GM23338 (cell line): ENCODE measurements around the gene BTN3A1. TPM values are rescaled to one million over a fixed set of nuclear protein-coding genes. Genes with fewer than 3 reads are reported as not detected.

ENCODE experiments used
- ATAC-seq: fragments of 200-7000 bp; cut with Tn5 transposase; 3 replicates; pipeline ENCODE4 v1.9.1; 2020
- DNase-seq: peaks from one replicate; pipeline ENCODE4 v3.0.0-alpha.2; 2015; ENCODE audit warnings: low spot score
- H2AFZ ChIP-seq: fragments of 200-600 bp; sonication (generic); 2 replicates; pipeline ENCODE4 v1.8.0; 2016; ENCODE audit warnings: antibody characterized with exemption, mild to moderate bottlenecking, moderate library complexity
- H3F3A ChIP-seq: fragments of 200-600 bp; sonication (generic); replicated peaks from 2 replicates; pipeline ENCODE4 v1.8.0; 2017; ENCODE audit warnings: antibody characterized with exemption, mixed run types, low read depth
- H3K27ac ChIP-seq: fragments of 200-600 bp; sonication (generic); 2 replicates; pipeline ENCODE4 v1.6.1; 2016; ENCODE audit warnings: low read depth
- H3K27me3 ChIP-seq: fragments of 200-600 bp; sonication (generic); 2 replicates; pipeline ENCODE4 v1.8.0; 2016; ENCODE audit warnings: mild to moderate bottlenecking, mixed run types, moderate library complexity; ENCODE audit not compliant: insufficient read depth
- H3K36me3 ChIP-seq: fragments of 200-600 bp; sonication (generic); 2 replicates; pipeline ENCODE4 v1.8.0; 2016; ENCODE audit warnings: mild to moderate bottlenecking; ENCODE audit not compliant: insufficient read depth
- H3K4me1 ChIP-seq: fragments of 200-600 bp; sonication (generic); 2 replicates; pipeline ENCODE4 v1.8.0; 2016; ENCODE audit warnings: mild to moderate bottlenecking, moderate library complexity; ENCODE audit not compliant: insufficient read depth
- H3K4me2 ChIP-seq: fragments of 200-600 bp; sonication (generic); 2 replicates; pipeline ENCODE4 v1.7.1; 2017; ENCODE audit warnings: mixed run types
- H3K4me3 ChIP-seq: fragments of 200-600 bp; sonication (generic); 2 replicates; pipeline ENCODE4 v1.6.1; 2016; ENCODE audit warnings: mixed run types
- H3K79me2 ChIP-seq: fragments of 200-600 bp; sonication (generic); replicated peaks from 2 replicates; pipeline ENCODE4 v1.8.0; 2017; ENCODE audit warnings: mild to moderate bottlenecking; ENCODE audit not compliant: insufficient read depth
- H3K9me2 ChIP-seq: fragments of 200-600 bp; sonication (generic); 2 replicates; pipeline ENCODE4 v1.8.0; 2017; ENCODE audit not compliant: insufficient read depth
- H4K20me1 ChIP-seq: fragments of 200-600 bp; sonication (generic); replicated peaks from 2 replicates; pipeline ENCODE4 v1.8.0; 2017; ENCODE audit warnings: mild to moderate bottlenecking; ENCODE audit not compliant: insufficient read depth
- H3K27ac Mint-ChIP-seq: 2 replicates; pipeline ENCODE4 v1.8.0; 2020; ENCODE audit warnings: inconsistent platforms, mild to moderate bottlenecking, moderate library complexity, mixed read lengths
- H3K27me3 Mint-ChIP-seq: 3 replicates; pipeline ENCODE4 v1.8.0; 2022; ENCODE audit warnings: low read depth, mild to moderate bottlenecking, moderate library complexity, mixed read lengths, inconsistent platforms; ENCODE audit not compliant: insufficient read depth, poor library complexity
- H3K36me3 Mint-ChIP-seq: 3 replicates; pipeline ENCODE4 v1.8.0; 2021; ENCODE audit warnings: low read depth, mild to moderate bottlenecking, inconsistent platforms, moderate library complexity, mixed read lengths
- H3K4me1 Mint-ChIP-seq: 3 replicates; pipeline ENCODE4 v1.8.0; 2020; ENCODE audit warnings: mild to moderate bottlenecking, inconsistent platforms, mixed read lengths
- H3K4me3 Mint-ChIP-seq: 3 replicates; pipeline ENCODE4 v1.8.0; 2021; ENCODE audit warnings: moderate library complexity, mild to moderate bottlenecking, inconsistent platforms, mixed read lengths
- H3K9me3 Mint-ChIP-seq: 3 replicates; pipeline ENCODE4 v1.8.0; 2020; ENCODE audit warnings: moderate library complexity, mild to moderate bottlenecking, inconsistent platforms, mixed read lengths
- CREB1 ChIP-seq: fragments of 250-450 bp; sonication (Bioruptor Pico); IDR thresholded peaks from 2 replicates; pipeline ENCODE4 v1.5.0; 2020; ENCODE audit warnings: low read depth, mild to moderate bottlenecking, moderate library complexity
- EZH2 ChIP-seq: fragments of 200-600 bp; sonication (generic); IDR thresholded peaks from one replicate; pipeline ENCODE4 v1.8.0; 2017; ENCODE audit warnings: antibody characterized with exemption, mild to moderate bottlenecking, low read depth; ENCODE audit not compliant: unreplicated experiment
- EZH2phosphoT487 ChIP-seq: fragments of 200-600 bp; sonication (generic); IDR thresholded peaks from one replicate; pipeline ENCODE4 v1.8.1; 2018; ENCODE audit warnings: antibody characterized with exemption; ENCODE audit not compliant: unreplicated experiment
- NANOG ChIP-seq: IDR thresholded peaks from 2 replicates; pipeline ENCODE4 v1.6.1; 2016; ENCODE audit warnings: antibody characterized with exemption, borderline replicate concordance
- POLR2AphosphoS5 ChIP-seq: IDR thresholded peaks from 2 replicates; pipeline ENCODE4 v1.6.1; 2016; ENCODE audit warnings: antibody characterized with exemption, low read depth
- STAT1 ChIP-seq: IDR thresholded peaks from one replicate; pipeline ENCODE4 v1.6.1; 2016; ENCODE audit warnings: antibody characterized with exemption; ENCODE audit not compliant: unreplicated experiment
- polyA plus RNA-seq: library from polyadenylated mRNA; unstranded; fragments of >200 nt; fragmentation: Nextera tagmentation; extraction: Ambion mirVana; gene quantifications from 2 replicates; pipeline ENCODE4 v1.2.1, GENCODE V29; 2016
- total RNA-seq: library from RNA; depleted of rRNA; stranded (reverse); fragments of >200 nt; shearing (Covaris generic); gene quantifications from 2 replicates; pipeline ENCODE4 v1.2.3, GENCODE V29; 2014
- TF ChIP-seq, protein P1 (sequence below): fragments of 250-450 bp; sonication (Bioruptor Pico); IDR thresholded peaks from 2 replicates; pipeline ENCODE4 v1.5.0; 2020; ENCODE audit warnings: mild to moderate bottlenecking, moderate library complexity

The BTN3A1 gene
- total and polyA plus RNA-seq, 2 experiments from 2014 or later = 2.4 to 4.0 TPM

DNA sequence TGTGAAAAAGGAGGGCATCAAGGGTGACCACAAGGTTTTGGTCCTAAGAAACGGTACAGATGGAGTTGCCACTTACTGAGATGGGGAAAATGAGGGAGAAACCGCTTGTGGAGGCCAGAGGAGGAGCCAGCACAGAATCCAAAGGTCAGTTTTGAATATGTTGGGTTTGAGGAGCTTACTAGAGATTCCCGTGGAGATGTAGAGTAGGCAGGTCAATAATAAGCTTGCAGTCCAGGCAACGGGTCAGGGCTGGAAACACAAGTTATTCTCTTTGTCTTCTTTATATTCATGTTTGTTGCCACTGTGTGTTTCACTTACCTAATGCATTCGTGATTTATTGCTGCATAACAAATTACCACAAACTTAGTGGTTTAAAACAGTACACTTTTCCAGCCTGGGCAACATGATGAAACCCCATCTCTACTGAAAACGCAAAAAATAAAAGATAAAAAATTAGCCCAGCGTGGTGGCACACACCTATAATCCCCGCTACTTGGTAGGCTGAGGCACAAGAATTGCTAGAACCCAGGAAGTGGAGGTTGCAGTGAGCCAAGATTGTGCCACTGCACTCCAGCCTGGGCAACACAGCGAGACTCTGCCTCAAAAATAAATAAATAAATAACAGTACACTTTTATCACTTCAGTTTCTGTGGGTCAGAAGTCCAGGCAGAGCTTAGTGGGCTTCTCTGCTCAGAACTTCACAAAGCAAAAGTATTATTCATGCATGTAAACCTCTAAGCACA is 39.8 kb upstream of the BTN3A1 start:
- Mint-ChIP-seq H3K27me3 (peaks cover 8% of the 10 kb centered on the region), H3K27ac (no peak overlapping the region), H3K4me3 (no peak overlapping the region; the same call in 2 of the 3 replicates), H3K36me3 (no peaks in the 10 kb centered on the region), H3K9me3 (no peaks in the 10 kb centered on the region), H3K4me1 (no peaks in the 10 kb centered on the region)
- Histone ChIP-seq H3F3A (no peaks in the 10 kb centered on the region), H3K9me2 (no peaks in the 10 kb centered on the region), H3K4me1 (no peaks in the 10 kb centered on the region), H4K20me1 (no peaks in the 10 kb centered on the region), H3K27ac (no peak overlapping the region), H3K27me3 (no peaks in the 10 kb centered on the region), H3K36me3 (no peaks in the 10 kb centered on the region), H3K4me2 (no peak overlapping the region), H2AFZ (no peak overlapping the region), H3K79me2 (no peaks in the 10 kb centered on the region), H3K4me3 (no peak overlapping the region)
- TF ChIP-seq EZH2phosphoT487 (no peak), POLR2AphosphoS5 (no peak), NANOG (no peak), STAT1 (no peak), CREB1 (CRISPR knock-in tag) (no peak), EZH2 (no peak)
- TF ChIP-seq, protein P1, sequence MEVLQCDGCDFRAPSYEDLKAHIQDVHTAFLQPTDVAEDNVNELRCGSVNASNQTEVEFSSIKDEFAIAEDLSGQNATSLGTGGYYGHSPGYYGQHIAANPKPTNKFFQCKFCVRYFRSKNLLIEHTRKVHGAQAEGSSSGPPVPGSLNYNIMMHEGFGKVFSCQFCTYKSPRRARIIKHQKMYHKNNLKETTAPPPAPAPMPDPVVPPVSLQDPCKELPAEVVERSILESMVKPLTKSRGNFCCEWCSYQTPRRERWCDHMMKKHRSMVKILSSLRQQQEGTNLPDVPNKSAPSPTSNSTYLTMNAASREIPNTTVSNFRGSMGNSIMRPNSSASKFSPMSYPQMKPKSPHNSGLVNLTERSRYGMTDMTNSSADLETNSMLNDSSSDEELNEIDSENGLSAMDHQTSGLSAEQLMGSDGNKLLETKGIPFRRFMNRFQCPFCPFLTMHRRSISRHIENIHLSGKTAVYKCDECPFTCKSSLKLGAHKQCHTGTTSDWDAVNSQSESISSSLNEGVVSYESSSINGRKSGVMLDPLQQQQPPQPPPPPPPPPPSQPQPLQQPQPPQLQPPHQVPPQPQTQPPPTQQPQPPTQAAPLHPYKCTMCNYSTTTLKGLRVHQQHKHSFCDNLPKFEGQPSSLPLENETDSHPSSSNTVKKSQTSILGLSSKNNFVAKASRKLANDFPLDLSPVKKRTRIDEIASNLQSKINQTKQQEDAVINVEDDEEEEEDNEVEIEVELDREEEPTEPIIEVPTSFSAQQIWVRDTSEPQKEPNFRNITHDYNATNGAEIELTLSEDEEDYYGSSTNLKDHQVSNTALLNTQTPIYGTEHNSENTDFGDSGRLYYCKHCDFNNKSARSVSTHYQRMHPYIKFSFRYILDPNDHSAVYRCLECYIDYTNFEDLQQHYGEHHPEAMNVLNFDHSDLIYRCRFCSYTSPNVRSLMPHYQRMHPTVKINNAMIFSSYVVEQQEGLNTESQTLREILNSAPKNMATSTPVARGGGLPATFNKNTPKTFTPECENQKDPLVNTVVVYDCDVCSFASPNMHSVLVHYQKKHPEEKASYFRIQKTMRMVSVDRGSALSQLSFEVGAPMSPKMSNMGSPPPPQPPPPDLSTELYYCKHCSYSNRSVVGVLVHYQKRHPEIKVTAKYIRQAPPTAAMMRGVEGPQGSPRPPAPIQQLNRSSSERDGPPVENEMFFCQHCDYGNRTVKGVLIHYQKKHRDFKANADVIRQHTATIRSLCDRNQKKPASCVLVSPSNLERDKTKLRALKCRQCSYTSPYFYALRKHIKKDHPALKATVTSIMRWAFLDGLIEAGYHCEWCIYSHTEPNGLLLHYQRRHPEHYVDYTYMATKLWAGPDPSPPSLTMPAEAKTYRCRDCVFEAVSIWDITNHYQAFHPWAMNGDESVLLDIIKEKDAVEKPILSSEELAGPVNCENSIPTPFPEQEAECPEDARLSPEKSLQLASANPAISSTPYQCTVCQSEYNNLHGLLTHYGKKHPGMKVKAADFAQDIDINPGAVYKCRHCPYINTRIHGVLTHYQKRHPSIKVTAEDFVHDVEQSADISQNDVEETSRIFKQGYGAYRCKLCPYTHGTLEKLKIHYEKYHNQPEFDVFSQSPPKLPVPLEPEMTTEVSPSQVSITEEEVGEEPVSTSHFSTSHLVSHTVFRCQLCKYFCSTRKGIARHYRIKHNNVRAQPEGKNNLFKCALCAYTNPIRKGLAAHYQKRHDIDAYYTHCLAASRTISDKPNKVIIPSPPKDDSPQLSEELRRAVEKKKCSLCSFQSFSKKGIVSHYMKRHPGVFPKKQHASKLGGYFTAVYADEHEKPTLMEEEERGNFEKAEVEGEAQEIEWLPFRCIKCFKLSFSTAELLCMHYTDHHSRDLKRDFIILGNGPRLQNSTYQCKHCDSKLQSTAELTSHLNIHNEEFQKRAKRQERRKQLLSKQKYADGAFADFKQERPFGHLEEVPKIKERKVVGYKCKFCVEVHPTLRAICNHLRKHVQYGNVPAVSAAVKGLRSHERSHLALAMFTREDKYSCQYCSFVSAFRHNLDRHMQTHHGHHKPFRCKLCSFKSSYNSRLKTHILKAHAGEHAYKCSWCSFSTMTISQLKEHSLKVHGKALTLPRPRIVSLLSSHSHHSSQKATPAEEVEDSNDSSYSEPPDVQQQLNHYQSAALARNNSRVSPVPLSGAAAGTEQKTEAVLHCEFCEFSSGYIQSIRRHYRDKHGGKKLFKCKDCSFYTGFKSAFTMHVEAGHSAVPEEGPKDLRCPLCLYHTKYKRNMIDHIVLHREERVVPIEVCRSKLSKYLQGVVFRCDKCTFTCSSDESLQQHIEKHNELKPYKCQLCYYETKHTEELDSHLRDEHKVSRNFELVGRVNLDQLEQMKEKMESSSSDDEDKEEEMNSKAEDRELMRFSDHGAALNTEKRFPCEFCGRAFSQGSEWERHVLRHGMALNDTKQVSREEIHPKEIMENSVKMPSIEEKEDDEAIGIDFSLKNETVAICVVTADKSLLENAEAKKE (CRISPR knock-in tag) = no peak
- ATAC-seq (no peak), DNase-seq (no peak)
